GM12891 (cell line): ENCODE results near the gene GPATCH3.

ENCODE experiments used
- POLR2A ChIP-seq: IDR thresholded peaks from 2 replicates; pipeline ENCODE4 v1.6.1; 2011; ENCODE audit warnings: low read depth, low read length, control low read depth
- POLR2AphosphoS5 ChIP-seq: IDR thresholded peaks from 2 replicates; pipeline ENCODE4 v1.6.1; 2011; ENCODE audit warnings: low read depth, low read length, control low read depth

DNA sequence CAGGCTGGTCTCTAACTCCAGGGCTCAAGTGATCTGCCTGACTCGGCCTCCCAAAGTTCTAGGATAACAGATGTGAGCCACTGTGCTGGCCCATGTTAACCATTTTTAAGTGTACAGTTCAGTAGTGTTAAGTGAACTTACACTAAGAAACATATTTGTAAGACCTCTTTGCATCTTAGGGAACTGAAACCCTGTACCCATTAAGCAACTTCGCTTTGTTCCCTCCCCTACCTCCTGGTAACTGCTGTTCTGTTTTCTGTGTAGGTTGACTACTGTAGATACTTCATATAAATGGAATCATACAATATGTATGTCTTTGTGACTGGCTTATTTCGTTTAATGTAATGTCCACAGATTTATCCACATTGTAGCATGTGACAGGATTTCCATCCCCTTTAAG, 32.3 kb upstream of the GPATCH3 start:
- TF ChIP-seq POLR2AphosphoS5 (no peak), POLR2A (no peak)
